ENCODE data around the gene PDIA5.

- TF ChIP-seq CTCF (IDR thresholded peaks at IDR 0.05; ENCODE audit: low read depth, low read length, poor library complexity, severe bottlenecking) (no peak), EZH2phosphoT487 (IDR thresholded peaks at IDR 0.05; ENCODE audit: borderline replicate concordance, low read length) (peak; percentile 75)
Observed at GRCh38 chr3:123026565-123027291, 40.1 kb upstream of the PDIA5 start.
